ENCODE data around the gene RIC3.

DNA sequence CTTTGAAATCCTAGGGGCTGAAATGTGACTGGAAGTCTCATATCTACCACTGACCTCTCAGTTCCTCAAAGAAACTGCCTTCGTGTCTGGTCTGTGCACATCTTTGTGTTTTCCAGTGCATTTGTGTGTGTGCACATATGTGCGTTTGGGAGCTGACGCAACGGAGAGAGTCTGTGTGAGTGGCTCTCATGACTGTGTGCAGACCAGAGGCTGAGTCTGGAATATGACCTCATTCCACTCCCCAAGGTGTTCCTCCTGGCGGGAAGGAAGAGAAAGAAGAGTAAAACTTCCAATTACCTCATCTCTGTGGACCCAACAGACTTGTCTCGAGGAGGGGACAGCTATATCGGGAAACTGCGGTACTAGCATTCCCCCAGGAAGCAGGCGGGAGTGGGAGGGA, 71.4 kb downstream of the RIC3 start:
- TF ChIP-seq, protein P1, sequence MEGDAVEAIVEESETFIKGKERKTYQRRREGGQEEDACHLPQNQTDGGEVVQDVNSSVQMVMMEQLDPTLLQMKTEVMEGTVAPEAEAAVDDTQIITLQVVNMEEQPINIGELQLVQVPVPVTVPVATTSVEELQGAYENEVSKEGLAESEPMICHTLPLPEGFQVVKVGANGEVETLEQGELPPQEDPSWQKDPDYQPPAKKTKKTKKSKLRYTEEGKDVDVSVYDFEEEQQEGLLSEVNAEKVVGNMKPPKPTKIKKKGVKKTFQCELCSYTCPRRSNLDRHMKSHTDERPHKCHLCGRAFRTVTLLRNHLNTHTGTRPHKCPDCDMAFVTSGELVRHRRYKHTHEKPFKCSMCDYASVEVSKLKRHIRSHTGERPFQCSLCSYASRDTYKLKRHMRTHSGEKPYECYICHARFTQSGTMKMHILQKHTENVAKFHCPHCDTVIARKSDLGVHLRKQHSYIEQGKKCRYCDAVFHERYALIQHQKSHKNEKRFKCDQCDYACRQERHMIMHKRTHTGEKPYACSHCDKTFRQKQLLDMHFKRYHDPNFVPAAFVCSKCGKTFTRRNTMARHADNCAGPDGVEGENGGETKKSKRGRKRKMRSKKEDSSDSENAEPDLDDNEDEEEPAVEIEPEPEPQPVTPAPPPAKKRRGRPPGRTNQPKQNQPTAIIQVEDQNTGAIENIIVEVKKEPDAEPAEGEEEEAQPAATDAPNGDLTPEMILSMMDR (IDR thresholded peaks at IDR 0.05; ENCODE audit: insufficient read depth, low read depth, low read length): no peak
- no peak for TF ChIP-seq EZH2 (IDR thresholded peaks at IDR 0.05; ENCODE audit: insufficient read depth, low read length)
